Coronary artery (tissue), 2 donors: ENCODE results near the gene APBB2.

Experiments
- DNase-seq: peaks from one replicate; pipeline ENCODE4 v3.0.0-alpha.2; 2017; ENCODE audit warnings: low spot score
- H3K27ac ChIP-seq, 2 donors: fragments of 200-600 bp; sonication (generic); one replicate each; pipeline ENCODE4 v1.5.1; 2016 to 2019
- H3K4me3 ChIP-seq: fragments of 200-600 bp; sonication (generic); 2 replicates; pipeline ENCODE4 v1.5.1; 2016; ENCODE audit warnings: mild to moderate bottlenecking, moderate library complexity
- CTCF ChIP-seq: fragments of 200-600 bp; sonication (generic); IDR thresholded peaks from one replicate; pipeline ENCODE4 v1.5.1; 2019; ENCODE audit warnings: antibody characterized with exemption

The APBB2 gene

GRCh38 chr4:41204400-41204978 is 9.9 kb downstream of the APBB2 start:
- H3K4me3 ChIP-seq, result peak overlapping the region; percentile 15
- TF ChIP-seq CTCF, result no peak
- peak overlapping the region; percentile 42 to 70 for H3K27ac ChIP-seq
- no peak for DNase-seq

GRCh38 chr4:41203841-41204240 is 10.5 kb downstream of the APBB2 start:
- peak overlapping the region; percentile 33 to 70 for H3K27ac ChIP-seq

GRCh38 chr4:41202820-41203568 is 11.3 kb downstream of the APBB2 start:
- H3K27ac ChIP-seq, result peak overlapping the region; percentile 33 to 70
- no peak for DNase-seq
- H3K4me3 ChIP-seq, result peak overlapping the region; percentile 9
- TF ChIP-seq CTCF, result no peak

More at GRCh38 chr4:41203841-41204240, 10.5 kb downstream of the APBB2 start:
- no peak for DNase-seq
- TF ChIP-seq CTCF, result no peak
- no peak overlapping the region for H3K4me3 ChIP-seq

GRCh38 chr4:41202356-41202755 is 12.0 kb downstream of the APBB2 start:
- TF ChIP-seq CTCF, result no peak
- peak overlapping the region; percentile 18 for H3K4me3 ChIP-seq
- DNase-seq, result no peak
- H3K27ac ChIP-seq, result peak overlapping the region in 1 of 2 donors; percentile 19

GRCh38 chr4:41200486-41201017 is 13.8 kb downstream of the APBB2 start:
- no peak overlapping the region for H3K4me3 ChIP-seq
- DNase-seq, result no peak
- TF ChIP-seq CTCF, result no peak
- no peak overlapping the region for H3K27ac ChIP-seq

- H3K27ac ChIP-seq, result no peak overlapping the region
- no peak overlapping the region for H3K4me3 ChIP-seq
- no peak for DNase-seq
- TF ChIP-seq CTCF, result no peak
Measured at GRCh38 chr4:41199788-41200187, 14.6 kb downstream of the APBB2 start.

- no peak overlapping the region for H3K27ac ChIP-seq
- H3K4me3 ChIP-seq, result no peak overlapping the region
- TF ChIP-seq CTCF, result no peak
- DNase-seq, result no peak
Measured at GRCh38 chr4:41197996-41198395, 16.3 kb downstream of the APBB2 start.
